Liver (tissue), 9 donors: Measurements from ENCODE around the gene DCAF11. TPM values are rescaled to one million over a fixed set of nuclear protein-coding genes. Genes with fewer than 3 reads are reported as not detected.
A peak's percentile ranks its signal among the peaks of the same experiment; 100 is the strongest.

Experiments used
- DNase-seq: peaks from one replicate; pipeline ENCODE4 v3.0.0-alpha.2; 2017; ENCODE audit warnings: low spot score
- H3K27ac ChIP-seq, 2 donors: one replicate each; pipeline ENCODE4 v1.7.0; 2013; ENCODE audit warnings: inconsistent platforms in 2 of 2, low read length in 2 of 2, control low read depth in 1 of 2, low read depth in 1 of 2, mild to moderate bottlenecking in 1 of 2
- H3K27me3 ChIP-seq, 4 donors: one replicate each; pipeline versions ENCODE4 v1.6.1 to v1.7.0; 2013; ENCODE audit warnings: low read length in 3 of 4, inconsistent platforms in 1 of 4, mild to moderate bottlenecking in 1 of 4, moderate library complexity in 1 of 4; ENCODE audit not compliant: control insufficient read depth in 4 of 4, insufficient read depth in 4 of 4
- H3K36me3 ChIP-seq, 4 donors: one replicate each; pipeline versions ENCODE4 v1.6.1 to v1.7.0; 2013; ENCODE audit warnings: low read length in 3 of 4, mild to moderate bottlenecking in 3 of 4, low read depth in 1 of 4, moderate library complexity in 1 of 4; ENCODE audit not compliant: control insufficient read depth in 4 of 4, insufficient read depth in 3 of 4
- H3K4me1 ChIP-seq, 4 donors: one replicate each; pipeline versions ENCODE4 v1.6.1 to v1.7.0; 2013; ENCODE audit warnings: low read length in 3 of 4, mild to moderate bottlenecking in 3 of 4, moderate library complexity in 1 of 4; ENCODE audit not compliant: control insufficient read depth in 4 of 4, insufficient read depth in 4 of 4
- H3K4me3 ChIP-seq, 3 donors: one replicate each; pipeline versions ENCODE4 v1.6.1 to v1.7.0; 2013; ENCODE audit warnings: low read length in 3 of 3, control low read depth in 1 of 3, low read depth in 1 of 3, mild to moderate bottlenecking in 1 of 3
- H3K9ac ChIP-seq, 2 donors: one replicate each; pipeline ENCODE4 v1.7.0; 2013; ENCODE audit warnings: low read length in 2 of 2, mild to moderate bottlenecking in 2 of 2, moderate library complexity in 2 of 2, control low read depth in 1 of 2, low read depth in 1 of 2
- H3K9me3 ChIP-seq, 4 donors: one replicate each; pipeline versions ENCODE4 v1.6.1 to v1.7.0; 2013; ENCODE audit warnings: low read length in 3 of 4; ENCODE audit not compliant: control insufficient read depth in 4 of 4
- EGR1 ChIP-seq, 2 donors: IDR thresholded peaks; 2 replicates each; pipeline ENCODE4 v1.6.1; 2016 to 2018; ENCODE audit warnings: antibody characterized with exemption in 2 of 2, low read depth in 2 of 2
- FOXA1 ChIP-seq: IDR thresholded peaks from 2 replicates; pipeline ENCODE4 v1.6.1; 2016; ENCODE audit warnings: antibody characterized with exemption
- FOXA2 ChIP-seq: IDR thresholded peaks from 2 replicates; pipeline ENCODE4 v1.6.1; 2016; ENCODE audit warnings: antibody characterized with exemption
- GABPA ChIP-seq, 2 donors: IDR thresholded peaks in 1 of 2; conservative IDR thresholded peaks in 1 of 2; 2 replicates each; pipeline ENCODE4 v1.6.1; 2016; ENCODE audit warnings: antibody characterized with exemption in 2 of 2, mild to moderate bottlenecking in 1 of 2, moderate library complexity in 1 of 2
- HNF4A ChIP-seq, 2 donors: conservative IDR thresholded peaks; 2 replicates each; pipeline ENCODE4 v1.6.1; 2016; ENCODE audit warnings: antibody characterized with exemption in 2 of 2, mild to moderate bottlenecking in 2 of 2
- HNF4G ChIP-seq: IDR thresholded peaks from 2 replicates; pipeline ENCODE4 v1.6.1; 2016; ENCODE audit warnings: antibody characterized with exemption
- JUND ChIP-seq, 2 donors: IDR thresholded peaks; 2 replicates each; pipeline ENCODE4 v1.6.1; 2016; ENCODE audit warnings: antibody characterized with exemption in 2 of 2
- MAX ChIP-seq: IDR thresholded peaks from 2 replicates; pipeline ENCODE4 v1.6.1; 2016; ENCODE audit warnings: antibody characterized with exemption
- NR2F2 ChIP-seq: IDR thresholded peaks from 2 replicates; pipeline ENCODE4 v1.6.1; 2016; ENCODE audit warnings: antibody characterized with exemption
- RAD21 ChIP-seq, 2 donors: IDR thresholded peaks; 2 replicates each; pipeline ENCODE4 v1.6.1; 2016; ENCODE audit warnings: antibody characterized with exemption in 2 of 2, mild to moderate bottlenecking in 2 of 2
- REST ChIP-seq: IDR thresholded peaks from 2 replicates; pipeline ENCODE4 v1.6.1; 2016; ENCODE audit warnings: antibody characterized with exemption, mild to moderate bottlenecking
- RXRA ChIP-seq, 2 donors: IDR thresholded peaks; 2 replicates each; pipeline ENCODE4 v1.6.1; 2017 to 2018; ENCODE audit warnings: antibody characterized with exemption in 2 of 2, mild to moderate bottlenecking in 1 of 2
- SP1 ChIP-seq: IDR thresholded peaks from 2 replicates; pipeline ENCODE4 v1.6.1; 2018; ENCODE audit warnings: antibody characterized with exemption, mild to moderate bottlenecking
- TAF1 ChIP-seq: conservative IDR thresholded peaks from 2 replicates; pipeline ENCODE4 v1.6.1; 2016; ENCODE audit warnings: antibody characterized with exemption, mild to moderate bottlenecking
- YY1 ChIP-seq: IDR thresholded peaks from 2 replicates; pipeline ENCODE4 v1.6.1; 2016; ENCODE audit warnings: antibody characterized with exemption, mild to moderate bottlenecking
- WGBS: extraction: QIAGEN DNeasy Blood & Tissue Kit; methylation state at CpG from one replicate; pipeline ENCODE4 v1.1.7; 2013; 5-methylcytosine and 5-hydroxymethylcytosine counted together
- polyA plus RNA-seq, 2 donors: library from polyadenylated mRNA; stranded (reverse) in 1 of 2; unstranded in 1 of 2; fragments of 200-250 nt in 1 of 2; fragments of >200 nt in 1 of 2; fragmentation: Nextera tagmentation in 1 of 2; extraction: Ambion mirVana in 1 of 2; gene quantifications; one replicate each; pipeline versions ENCODE4 v1.2.1 to v1.2.3, GENCODE V29; 2013 to 2015
- total RNA-seq, 2 donors: library from RNA; depleted of rRNA; stranded (reverse); fragments of >200 nt; gene quantifications; one replicate each; pipeline ENCODE4 v1.2.3, GENCODE V29; 2014
- TF ChIP-seq, protein P1 (sequence below): IDR thresholded peaks from 2 replicates; pipeline ENCODE4 v1.6.1; 2016; ENCODE audit warnings: antibody characterized with exemption
- TF ChIP-seq, protein P2 (sequence below): fragments of 150-350 bp; IDR thresholded peaks from 2 replicates; pipeline ENCODE4 v1.5.1; 2017; ENCODE audit warnings: improper control_type of control experiment, low read depth, low read length; ENCODE audit not compliant: missing input control
- TF ChIP-seq, protein P3 (sequence below): IDR thresholded peaks from 2 replicates; pipeline ENCODE4 v1.6.1; 2016; ENCODE audit warnings: antibody characterized with exemption
- donor health status: healthy.
- donor health status: healthy.
- donor health status: healthy.
- donor health status: healthy.
- donor health status: healthy.

The DCAF11 gene
- total and polyA plus RNA-seq, 4 donors = 30.1 to 312 (median 167) TPM

- no peak overlapping the region for H3K27ac ChIP-seq
- H3K9me3 ChIP-seq = no peaks in the 10 kb centered on the region
- no peak overlapping the region for H3K9ac ChIP-seq
- H3K4me1 ChIP-seq = peaks cover 3 to 50% (median 30%) of the 10 kb centered on the region in 4 donors
- WGBS = 93% methylated on average over 2 of the region's 2 CpGs
- no peak for TF ChIP-seq TAF1
- no peak for TF ChIP-seq SP1
- TF ChIP-seq, protein P1, sequence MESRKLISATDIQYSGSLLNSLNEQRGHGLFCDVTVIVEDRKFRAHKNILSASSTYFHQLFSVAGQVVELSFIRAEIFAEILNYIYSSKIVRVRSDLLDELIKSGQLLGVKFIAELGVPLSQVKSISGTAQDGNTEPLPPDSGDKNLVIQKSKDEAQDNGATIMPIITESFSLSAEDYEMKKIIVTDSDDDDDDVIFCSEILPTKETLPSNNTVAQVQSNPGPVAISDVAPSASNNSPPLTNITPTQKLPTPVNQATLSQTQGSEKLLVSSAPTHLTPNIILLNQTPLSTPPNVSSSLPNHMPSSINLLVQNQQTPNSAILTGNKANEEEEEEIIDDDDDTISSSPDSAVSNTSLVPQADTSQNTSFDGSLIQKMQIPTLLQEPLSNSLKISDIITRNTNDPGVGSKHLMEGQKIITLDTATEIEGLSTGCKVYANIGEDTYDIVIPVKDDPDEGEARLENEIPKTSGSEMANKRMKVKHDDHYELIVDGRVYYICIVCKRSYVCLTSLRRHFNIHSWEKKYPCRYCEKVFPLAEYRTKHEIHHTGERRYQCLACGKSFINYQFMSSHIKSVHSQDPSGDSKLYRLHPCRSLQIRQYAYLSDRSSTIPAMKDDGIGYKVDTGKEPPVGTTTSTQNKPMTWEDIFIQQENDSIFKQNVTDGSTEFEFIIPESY = no peak
- no peak for TF ChIP-seq EGR1 (IDR thresholded peaks at IDR 0.05; ENCODE audit: low read depth in 2 of 2)
- no peak for TF ChIP-seq HNF4G
- no peak for TF ChIP-seq FOXA1
- TF ChIP-seq RAD21 (IDR thresholded peaks at IDR 0.05) = no peak
- no peak for TF ChIP-seq YY1
- no peaks in the 10 kb centered on the region for H3K27me3 ChIP-seq
- H3K36me3 ChIP-seq = peaks cover 4 to 20% (median 15%) of the 10 kb centered on the region in 4 donors
- no peak overlapping the region for H3K4me3 ChIP-seq
- DNase-seq = no peak
These were observed 30.6 kb downstream of the DCAF11 start for GRCh38 chr14:24145219-24145618.

DNA sequence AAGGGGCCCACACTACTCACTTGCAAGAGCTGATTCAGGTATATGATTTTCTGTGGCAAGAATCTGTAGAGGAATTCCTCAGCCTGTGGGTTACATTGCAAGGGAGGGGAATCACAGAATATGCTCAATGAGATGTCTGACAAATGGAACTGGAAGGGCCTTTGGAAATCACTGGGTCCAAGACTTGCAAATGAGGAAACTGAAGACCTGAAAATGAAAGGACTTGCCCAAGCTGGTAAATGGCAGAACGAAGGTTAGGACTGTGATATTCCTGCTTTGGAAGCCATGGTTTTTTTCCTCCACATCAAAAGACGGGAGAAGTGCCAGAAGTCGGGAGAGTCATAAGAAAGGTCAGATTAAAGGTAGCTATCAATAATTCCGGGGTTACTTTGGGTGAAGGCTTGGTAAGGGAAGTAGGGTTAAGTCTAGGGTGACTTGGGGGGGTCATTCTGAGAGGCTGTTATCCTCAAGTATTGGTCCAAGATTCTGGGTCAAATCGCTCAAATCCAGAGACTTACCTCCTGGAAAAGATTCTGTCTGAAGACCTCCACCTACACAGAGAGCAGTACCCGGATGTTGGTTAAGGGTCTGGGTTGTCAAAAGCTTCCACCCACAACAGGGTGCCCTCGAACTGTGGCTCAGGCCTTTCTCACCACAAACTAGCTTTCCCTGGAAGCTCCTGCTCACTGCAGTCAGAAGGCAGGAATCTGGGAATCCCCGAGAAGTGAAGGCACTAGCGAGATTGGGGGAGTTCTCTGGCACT is 31.3 kb downstream of the DCAF11 start:
- H3K36me3 ChIP-seq = peaks cover 5 to 26% (median 21%) of the 10 kb centered on the region in 4 donors

More for the DNA sequence above, 31.3 kb downstream of the DCAF11 start:
- no peak for TF ChIP-seq SP1
- TF ChIP-seq REST = no peak
- no peak for TF ChIP-seq TAF1
- no peak for TF ChIP-seq NR2F2
- TF ChIP-seq FOXA2 = no peak
- TF ChIP-seq, protein P2, sequence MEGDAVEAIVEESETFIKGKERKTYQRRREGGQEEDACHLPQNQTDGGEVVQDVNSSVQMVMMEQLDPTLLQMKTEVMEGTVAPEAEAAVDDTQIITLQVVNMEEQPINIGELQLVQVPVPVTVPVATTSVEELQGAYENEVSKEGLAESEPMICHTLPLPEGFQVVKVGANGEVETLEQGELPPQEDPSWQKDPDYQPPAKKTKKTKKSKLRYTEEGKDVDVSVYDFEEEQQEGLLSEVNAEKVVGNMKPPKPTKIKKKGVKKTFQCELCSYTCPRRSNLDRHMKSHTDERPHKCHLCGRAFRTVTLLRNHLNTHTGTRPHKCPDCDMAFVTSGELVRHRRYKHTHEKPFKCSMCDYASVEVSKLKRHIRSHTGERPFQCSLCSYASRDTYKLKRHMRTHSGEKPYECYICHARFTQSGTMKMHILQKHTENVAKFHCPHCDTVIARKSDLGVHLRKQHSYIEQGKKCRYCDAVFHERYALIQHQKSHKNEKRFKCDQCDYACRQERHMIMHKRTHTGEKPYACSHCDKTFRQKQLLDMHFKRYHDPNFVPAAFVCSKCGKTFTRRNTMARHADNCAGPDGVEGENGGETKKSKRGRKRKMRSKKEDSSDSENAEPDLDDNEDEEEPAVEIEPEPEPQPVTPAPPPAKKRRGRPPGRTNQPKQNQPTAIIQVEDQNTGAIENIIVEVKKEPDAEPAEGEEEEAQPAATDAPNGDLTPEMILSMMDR = no peak
- no peak for TF ChIP-seq GABPA (IDR thresholded peaks at IDR 0.05 in 1 of 2, conservative IDR thresholded peaks at IDR 0.05 in 1 of 2)
- TF ChIP-seq, protein P1 = no peak
- TF ChIP-seq EGR1 (IDR thresholded peaks at IDR 0.05; ENCODE audit: low read depth in 2 of 2) = no peak
- no peak for TF ChIP-seq HNF4G
- TF ChIP-seq RXRA (IDR thresholded peaks at IDR 0.05) = no peak
- no peak for TF ChIP-seq YY1
- TF ChIP-seq, protein P3, sequence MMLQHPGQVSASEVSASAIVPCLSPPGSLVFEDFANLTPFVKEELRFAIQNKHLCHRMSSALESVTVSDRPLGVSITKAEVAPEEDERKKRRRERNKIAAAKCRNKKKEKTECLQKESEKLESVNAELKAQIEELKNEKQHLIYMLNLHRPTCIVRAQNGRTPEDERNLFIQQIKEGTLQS = no peak
- no peak for TF ChIP-seq RAD21 (IDR thresholded peaks at IDR 0.05)
- TF ChIP-seq JUND (IDR thresholded peaks at IDR 0.05) = no peak
- TF ChIP-seq MAX = no peak
- TF ChIP-seq HNF4A (conservative IDR thresholded peaks at IDR 0.05) = no peak
- 3% methylated on average over 9 of the region's 9 CpGs for WGBS
- H3K4me3 ChIP-seq = peak overlapping the region; percentile 69 to 82 (median 72)
- H3K27ac ChIP-seq = peak overlapping the region; percentile 89 to 91
- no peaks in the 10 kb centered on the region for H3K27me3 ChIP-seq
- H3K4me1 ChIP-seq = peaks cover 3 to 44% (median 27%) of the 10 kb centered on the region in 4 donors
- H3K9ac ChIP-seq = peak overlapping the region; percentile 51 to 63
- DNase-seq = no peak
- H3K9me3 ChIP-seq = no peaks in the 10 kb centered on the region
